Kidney (tissue), 14 donors: ENCODE measurements around the gene IL11. TPM values are rescaled to one million over a fixed set of nuclear protein-coding genes. Genes with fewer than 3 reads are reported as not detected.

ENCODE experiments used
- DNase-seq, 5 donors: peaks; one replicate each; pipeline ENCODE4 v3.0.0-alpha.2; 2013 to 2020
- FAIRE-seq: peaks from 2 replicates; lab custom pipeline; 2012; peaks lifted over from hg19 to GRCh38; lab: Jason Lieb, UNC
- H3K27ac ChIP-seq, 2 donors: one replicate each; pipeline ENCODE4 v1.7.0; 2013; ENCODE audit warnings: low read depth in 2 of 2, low read length in 2 of 2, inconsistent platforms in 1 of 2
- H3K27me3 ChIP-seq: one replicate; pipeline ENCODE4 v1.7.1; 2013; ENCODE audit warnings: low read length, inconsistent platforms; ENCODE audit not compliant: control insufficient read depth, insufficient read depth
- H3K36me3 ChIP-seq, 3 donors: one replicate each; pipeline versions ENCODE4 v1.7.0 to v1.7.1; 2013; ENCODE audit warnings: low read length in 3 of 3, control low read depth in 1 of 3, inconsistent platforms in 1 of 3; ENCODE audit not compliant: insufficient read depth in 3 of 3, control insufficient read depth in 2 of 3
- H3K4me1 ChIP-seq, 3 donors: one replicate each; pipeline versions ENCODE4 v1.7.0 to v1.7.1; 2013; ENCODE audit warnings: low read length in 3 of 3, inconsistent platforms in 1 of 3, low read depth in 1 of 3; ENCODE audit not compliant: control insufficient read depth in 2 of 3, insufficient read depth in 2 of 3
- H3K4me3 ChIP-seq, 3 donors: one replicate each; pipeline versions ENCODE4 v1.7.0 to v1.8.1; 2013; ENCODE audit warnings: low read length in 3 of 3, control low read depth in 1 of 3, inconsistent platforms in 1 of 3
- H3K9ac ChIP-seq, 3 donors: one replicate each; pipeline versions ENCODE4 v1.7.0 to v1.7.1; 2013; ENCODE audit warnings: low read length in 3 of 3, control low read depth in 1 of 3, inconsistent platforms in 1 of 3
- H3K9me3 ChIP-seq, 3 donors: one replicate each; pipeline versions ENCODE4 v1.7.0 to v1.7.1; 2013; ENCODE audit warnings: low read length in 3 of 3, control low read depth in 1 of 3, inconsistent platforms in 1 of 3; ENCODE audit not compliant: control insufficient read depth in 2 of 3, insufficient read depth in 1 of 3
- CTCF ChIP-seq: IDR thresholded peaks from 3 replicates; pipeline ENCODE4 v1.5.1; 2012; ENCODE audit warnings: mild to moderate bottlenecking, moderate library complexity, borderline replicate concordance; ENCODE audit not compliant: insufficient read depth; ENCODE audit errors: extremely low read depth
- intact Hi-C: fragments of 100-400 bp; cut with DNase I; formaldehyde crosslinking; loops from one replicate; pipeline ENCODE4 v1.11.1; 2022
- polyA plus RNA-seq: library from polyadenylated mRNA; stranded (reverse); fragments of 350-450 nt; fragmentation: Illumina TruSeq; extraction: RNeasy Lipid Tissue Mini Kit (QIAGEN cat#74804); gene quantifications from one replicate; pipeline ENCODE4 v1.2.3, GENCODE V29; 2014; ENCODE audit warnings: low read depth, low replicate concordance; ENCODE audit not compliant: insufficient read depth
- total RNA-seq: library from RNA; stranded (reverse); fragmentation: NEBNext Ultra II Directional; extraction: Animal tissue kit (Norgen Biotek cat#: 25700); gene quantifications from one replicate; pipeline ENCODE4 v1.2.1, GENCODE V29; 2021
- donor health status: control.
- donor health status: control.
- donor health status: control.
- donor health status: control.
- donor health status: control.
- donor health status: DM: yes; HTN: yes; CAD: no.
- donor health status: Normal renal cell carcinoma (clear cell type).

The IL11 gene
- total and polyA plus RNA-seq, 2 donors from 2014 or later, result 0.37 to 0.47 TPM

- intact Hi-C loops, result no loop called here
- no peak overlapping the region for H3K4me3 ChIP-seq
These were observed 17.6 kb downstream of the IL11 start for GRCh38 chr19:55352549-55353145.

GRCh38 chr19:55352040-55352439 lies 18.2 kb downstream of the IL11 start:
- Histone ChIP-seq H3K36me3 (no peaks in the 10 kb centered on the region), H3K27ac (no peak overlapping the region), H3K9ac (no peak overlapping the region), H3K27me3 (peaks cover 15% of the 10 kb centered on the region), H3K9me3 (no peaks in the 10 kb centered on the region), H3K4me1 (peaks cover 0 to 6% (median 0%) of the 10 kb centered on the region in 3 donors), H3K4me3 (no peak overlapping the region)
- no peak for TF ChIP-seq CTCF
- FAIRE-seq (no peak), DNase-seq (peak in 1 of 5 donors; percentile 35)
- intact Hi-C loops, result no loop called here

More at GRCh38 chr19:55352549-55353145, 17.6 kb downstream of the IL11 start:
- peaks cover 15% of the 10 kb centered on the region for H3K27me3 ChIP-seq
- H3K9ac ChIP-seq, result no peak overlapping the region
- FAIRE-seq, result no peak
- DNase-seq, result no peak
- H3K4me1 ChIP-seq, result peaks cover 0 to 6% (median 0%) of the 10 kb centered on the region in 3 donors
- H3K36me3 ChIP-seq, result no peaks in the 10 kb centered on the region
- H3K27ac ChIP-seq, result no peak overlapping the region
- no peak for TF ChIP-seq CTCF
- H3K9me3 ChIP-seq, result no peaks in the 10 kb centered on the region

GRCh38 chr19:55350620-55351315 lies 19.5 kb downstream of the IL11 start:
- Histone ChIP-seq H3K4me1 (peaks cover 0 to 6% (median 0%) of the 10 kb centered on the region in 3 donors), H3K9ac (no peak overlapping the region), H3K27ac (no peak overlapping the region), H3K36me3 (no peaks in the 10 kb centered on the region), H3K9me3 (no peaks in the 10 kb centered on the region), H3K4me3 (no peak overlapping the region), H3K27me3 (peaks cover 15% of the 10 kb centered on the region)
- FAIRE-seq (no peak), DNase-seq (peak in 1 of 5 donors; percentile 31)
- intact Hi-C loops, result no loop called here
- TF ChIP-seq CTCF, result no peak
